ENCODE measurements around the gene FAM3A.

GRCh38 chrX:154489182-154489581, 26.9 kb downstream of the FAM3A start:
- TF ChIP-seq CTCF (IDR thresholded peaks at IDR 0.05; ENCODE audit: low read depth, low read length, poor library complexity, severe bottlenecking) (no peak), EZH2phosphoT487 (IDR thresholded peaks at IDR 0.05; ENCODE audit: borderline replicate concordance, low read length) (no peak)

Data from DOHH2 (cell line).